Thyroid gland (tissue), 4 donors: ENCODE results near the gene BTN3A1. TPM values are rescaled to one million over a fixed set of nuclear protein-coding genes. Genes with fewer than 3 reads are reported as not detected.

Source experiments
- DNase-seq, 2 donors: peaks; one replicate each; pipeline ENCODE4 v3.0.0-alpha.2; 2019
- H3K27ac ChIP-seq, 3 donors: fragments of 200-600 bp; sonication (generic); 1 replicate in 2 of 3; 2 replicates in 1 of 3; pipeline ENCODE4 v1.5.1; 2016 to 2019; ENCODE audit warnings: mild to moderate bottlenecking in 1 of 3, moderate library complexity in 1 of 3
- H3K27me3 ChIP-seq: fragments of 200-600 bp; sonication (generic); one replicate; pipeline ENCODE4 v1.5.1; 2019
- H3K36me3 ChIP-seq, 2 donors: fragments of 200-600 bp; sonication (generic); one replicate each; pipeline ENCODE4 v1.5.1; 2016 to 2019
- H3K4me1 ChIP-seq, 2 donors: fragments of 200-600 bp; sonication (generic); one replicate each; pipeline ENCODE4 v1.5.1; 2017 to 2019
- H3K4me3 ChIP-seq, 3 donors: fragments of 200-600 bp; sonication (generic); replicated peaks in 1 of 3; 1 replicate in 2 of 3; 2 replicates in 1 of 3; pipeline ENCODE4 v1.5.1; 2016; ENCODE audit warnings: mild to moderate bottlenecking in 1 of 3
- H3K9me3 ChIP-seq: fragments of 200-600 bp; sonication (generic); one replicate; pipeline ENCODE4 v1.5.1; 2017
- CTCF ChIP-seq, 6 experiments: fragments of 200-600 bp in 3 of 6; fragments of 450-650 bp in 3 of 6; sonication (generic) in 3 of 6; IDR thresholded peaks; one replicate each; pipeline ENCODE4 v1.5.1; 2016 to 2019; ENCODE audit warnings: antibody characterized with exemption in 6 of 6, mild to moderate bottlenecking in 2 of 6, inconsistent platforms in 1 of 6, moderate library complexity in 1 of 6
- POLR2A ChIP-seq, 2 donors: fragments of 450-650 bp; IDR thresholded peaks; one replicate each; pipeline ENCODE4 v1.6.1; 2017; ENCODE audit warnings: antibody characterized with exemption in 2 of 2, mild to moderate bottlenecking in 2 of 2, moderate library complexity in 1 of 2
- WGBS, 2 donors: methylation state at CpG; one replicate each; pipeline ENCODE4 v1.1.5; 2017; 5-methylcytosine and 5-hydroxymethylcytosine counted together
- intact Hi-C: fragments of 100-400 bp; cut with DNase I; formaldehyde crosslinking; loops from one replicate; pipeline ENCODE4 v1.15.1; 2023
- total RNA-seq, 4 donors: library from RNA; depleted of rRNA; stranded (reverse); fragments of >200 nt; gene quantifications; one replicate each; pipeline ENCODE4 v1.2.3, GENCODE V29; 2016

The BTN3A1 gene
- total RNA-seq, 4 donors from 2014 or later = 8.8 to 18.3 (median 12.9) TPM

DNA sequence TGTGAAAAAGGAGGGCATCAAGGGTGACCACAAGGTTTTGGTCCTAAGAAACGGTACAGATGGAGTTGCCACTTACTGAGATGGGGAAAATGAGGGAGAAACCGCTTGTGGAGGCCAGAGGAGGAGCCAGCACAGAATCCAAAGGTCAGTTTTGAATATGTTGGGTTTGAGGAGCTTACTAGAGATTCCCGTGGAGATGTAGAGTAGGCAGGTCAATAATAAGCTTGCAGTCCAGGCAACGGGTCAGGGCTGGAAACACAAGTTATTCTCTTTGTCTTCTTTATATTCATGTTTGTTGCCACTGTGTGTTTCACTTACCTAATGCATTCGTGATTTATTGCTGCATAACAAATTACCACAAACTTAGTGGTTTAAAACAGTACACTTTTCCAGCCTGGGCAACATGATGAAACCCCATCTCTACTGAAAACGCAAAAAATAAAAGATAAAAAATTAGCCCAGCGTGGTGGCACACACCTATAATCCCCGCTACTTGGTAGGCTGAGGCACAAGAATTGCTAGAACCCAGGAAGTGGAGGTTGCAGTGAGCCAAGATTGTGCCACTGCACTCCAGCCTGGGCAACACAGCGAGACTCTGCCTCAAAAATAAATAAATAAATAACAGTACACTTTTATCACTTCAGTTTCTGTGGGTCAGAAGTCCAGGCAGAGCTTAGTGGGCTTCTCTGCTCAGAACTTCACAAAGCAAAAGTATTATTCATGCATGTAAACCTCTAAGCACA lies 39.8 kb upstream of the BTN3A1 start:
- peaks cover 0 to 3% of the 10 kb centered on the region in 2 donors for H3K4me1 ChIP-seq
- TF ChIP-seq CTCF (IDR thresholded peaks at IDR 0.05) = no peak
- TF ChIP-seq POLR2A (IDR thresholded peaks at IDR 0.05) = no peak
- 88 to 90% methylated on average over 9 of the region's 9 CpGs for WGBS, 2 donors
- DNase-seq = no peak
- no peaks in the 10 kb centered on the region for H3K9me3 ChIP-seq
- H3K27ac ChIP-seq = no peak overlapping the region
- H3K27me3 ChIP-seq = no peaks in the 10 kb centered on the region
- no peaks in the 10 kb centered on the region for H3K36me3 ChIP-seq
- H3K4me3 ChIP-seq = no peak overlapping the region
- intact Hi-C loops = no loop called here

DNA sequence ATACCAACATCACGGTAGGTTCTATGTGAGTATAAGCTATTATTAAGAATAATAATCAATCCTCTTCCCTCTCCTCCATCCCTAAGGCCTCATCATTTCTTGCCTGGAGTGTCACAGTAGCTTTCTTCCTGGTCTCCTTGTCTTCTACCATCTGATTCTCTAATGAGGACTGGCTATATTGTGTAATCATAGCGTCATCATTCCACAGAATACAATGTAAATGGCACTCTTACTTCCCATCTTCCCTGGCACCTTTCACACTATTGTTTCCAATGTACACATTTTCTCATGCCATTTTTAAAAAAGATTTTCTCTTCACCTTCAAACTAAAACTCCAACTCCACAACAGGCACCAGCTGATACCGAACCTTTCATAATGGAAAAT lies 39.2 kb upstream of the BTN3A1 start:
- TF ChIP-seq CTCF (IDR thresholded peaks at IDR 0.05) = no peak
- TF ChIP-seq POLR2A (IDR thresholded peaks at IDR 0.05) = no peak
- DNase-seq = no peak
- H3K4me3 ChIP-seq = no peak overlapping the region
- 94% methylated on average over 3 of the region's 3 CpGs for WGBS, 2 donors
- no peaks in the 10 kb centered on the region for H3K36me3 ChIP-seq
- H3K27ac ChIP-seq = no peak overlapping the region
- H3K4me1 ChIP-seq = peaks cover 0 to 3% of the 10 kb centered on the region in 2 donors
- H3K27me3 ChIP-seq = no peaks in the 10 kb centered on the region
- H3K9me3 ChIP-seq = no peaks in the 10 kb centered on the region
- intact Hi-C loops = no loop called here

GRCh38 chr6:26363882-26364701 lies 38.0 kb upstream of the BTN3A1 start:
- no peaks in the 10 kb centered on the region for H3K9me3 ChIP-seq
- peak overlapping the region in 1 of 3 donors; percentile 83 for H3K4me3 ChIP-seq
- H3K36me3 ChIP-seq = no peaks in the 10 kb centered on the region
- 62 to 70% methylated on average over 6 of the region's 6 CpGs for WGBS, 2 donors
- no peaks in the 10 kb centered on the region for H3K27me3 ChIP-seq
- TF ChIP-seq CTCF (IDR thresholded peaks at IDR 0.05) = no peak
- no peak for TF ChIP-seq POLR2A (IDR thresholded peaks at IDR 0.05)
- intact Hi-C loops = no loop called here
- DNase-seq = no peak
- peak overlapping the region; percentile 83 to 95 (median 87) for H3K27ac ChIP-seq
- peaks cover 0 to 3% of the 10 kb centered on the region in 2 donors for H3K4me1 ChIP-seq

DNA sequence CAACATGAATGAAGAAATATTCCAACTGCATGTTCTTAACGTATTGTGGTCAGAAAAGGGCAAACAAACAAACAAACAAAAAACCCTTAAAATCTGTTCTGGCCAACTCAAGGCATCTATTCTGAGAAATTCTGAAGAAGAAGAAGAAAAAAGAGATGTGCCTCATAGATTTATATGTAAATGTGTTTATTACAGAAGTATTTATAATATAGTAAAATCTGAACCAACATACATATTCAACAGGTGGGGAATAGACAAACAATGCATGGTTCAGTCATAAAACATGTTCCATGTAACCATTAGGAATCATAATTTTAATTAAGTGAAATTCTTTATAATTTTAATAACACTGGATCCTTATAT lies 36.5 kb upstream of the BTN3A1 start:
- Histone ChIP-seq H3K4me1 (peaks cover 0 to 3% of the 10 kb centered on the region in 2 donors), H3K36me3 (no peaks in the 10 kb centered on the region), H3K9me3 (no peaks in the 10 kb centered on the region), H3K4me3 (peak overlapping the region in 2 of 3 donors; percentile 45 to 83), H3K27ac (peak overlapping the region; percentile 83 to 95 (median 87)), H3K27me3 (no peaks in the 10 kb centered on the region)
- intact Hi-C loops = no loop called here
- TF ChIP-seq CTCF (IDR thresholded peaks at IDR 0.05) = no peak
- no peak for TF ChIP-seq POLR2A (IDR thresholded peaks at IDR 0.05)
- 2% methylated on average over 1 of the region's 1 CpG for WGBS, 2 donors
- DNase-seq = no peak

DNA sequence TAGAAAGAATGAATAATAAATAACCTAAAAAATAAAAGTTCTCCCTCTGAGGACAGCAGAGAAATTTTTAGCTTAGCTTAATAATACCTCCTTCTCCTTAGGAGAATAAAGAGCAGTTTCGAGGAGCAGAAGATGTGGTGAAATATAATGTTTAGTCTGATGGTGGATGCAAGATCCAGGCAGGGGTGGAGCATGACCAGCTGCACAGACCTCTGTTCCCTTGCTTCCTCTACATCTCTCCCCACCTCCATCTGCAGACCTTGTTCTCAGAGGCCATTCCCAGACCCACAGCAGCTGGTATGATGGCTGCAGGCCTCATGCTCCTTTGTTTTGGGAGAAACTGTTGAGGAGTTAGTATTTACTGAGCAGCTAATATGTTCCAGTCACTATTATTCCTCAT lies 35.6 kb upstream of the BTN3A1 start:
- Histone ChIP-seq H3K4me3 (no peak overlapping the region), H3K4me1 (peaks cover 0 to 3% of the 10 kb centered on the region in 2 donors), H3K36me3 (no peaks in the 10 kb centered on the region), H3K9me3 (no peaks in the 10 kb centered on the region), H3K27me3 (no peaks in the 10 kb centered on the region), H3K27ac (no peak overlapping the region)
- DNase-seq = no peak
- 79% methylated on average over 1 of the region's 1 CpG for WGBS, 2 donors
- intact Hi-C loops = no loop called here
- TF ChIP-seq CTCF (IDR thresholded peaks at IDR 0.05) (no peak), POLR2A (IDR thresholded peaks at IDR 0.05) (no peak)
